ENCODE data around the gene CTNND2.

CTNND2 gene

GRCh38 chr5:11378461-11378860, 525.8 kb downstream of the CTNND2 start:
- Histone ChIP-seq H3K36me3 (ENCODE audit: control insufficient read depth in 4 of 4, insufficient read depth in 4 of 4, low read length in 3 of 4) (no peaks in the 10 kb centered on the region), H3K27ac (ENCODE audit: insufficient read depth in 1 of 2, low read depth in 1 of 2, low read length in 2 of 2, poor library complexity in 1 of 2, severe bottlenecking in 2 of 2) (no peak overlapping the region), H3K9me3 (ENCODE audit: control extremely low read depth in 1 of 5, control insufficient read depth in 4 of 5, insufficient read depth in 2 of 5, low read depth in 1 of 5, low read length in 4 of 5) (no peaks in the 10 kb centered on the region), H3K4me3 (ENCODE audit: control insufficient read depth in 1 of 7, extremely low read depth in 1 of 7, insufficient read depth in 4 of 7, low read depth in 2 of 7, low read length in 6 of 7) (no peak overlapping the region), H3K4me1 (ENCODE audit: control extremely low read depth in 1 of 4, control insufficient read depth in 4 of 4, insufficient read depth in 4 of 4, low read length in 3 of 4) (peaks cover 0 to 2% (median 0%) of the 10 kb centered on the region in 4 experiments), H3K27me3 (replicated peaks in 2 of 5; ENCODE audit: control insufficient read depth in 4 of 5, insufficient read depth in 5 of 5, low read length in 4 of 5) (peaks cover under 1 to 8% (median 7%) of the 10 kb centered on the region in 5 experiments)
- 95% methylated on average over 4 of the region's 5 CpGs for WGBS (ENCODE audit: insufficient coverage)
- ChIA-PET POLR2A (no interaction called here), CTCF (interaction anchor here (0.6 to 1.2 kb wide), 2 partner anchors 9 to 436 kb away, joined by 3 to 5 read pairs; no protein-coding TSS in a partner anchor)
- no peak for DNase-seq

DNA sequence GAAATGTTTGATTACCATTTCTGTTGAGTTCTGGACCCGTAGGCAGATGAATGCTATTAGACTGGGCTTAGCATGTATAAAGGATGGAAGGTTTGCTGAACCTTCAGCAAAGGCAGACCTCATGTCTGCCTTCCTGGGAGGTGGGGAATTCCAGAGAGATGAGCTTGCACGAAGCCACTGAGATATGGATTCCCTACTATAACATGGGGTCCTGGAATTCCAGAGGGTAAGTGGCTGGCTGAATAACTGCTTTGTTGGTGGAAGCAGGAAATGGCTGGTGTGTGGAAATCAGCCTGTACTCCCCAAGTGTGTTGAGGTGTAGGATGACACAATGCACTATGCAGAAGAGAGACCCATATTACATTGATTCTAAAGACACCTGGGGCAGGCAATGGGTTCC, 526.4 kb downstream of the CTNND2 start:
- H3K27me3 ChIP-seq (replicated peaks in 2 of 5; ENCODE audit: control insufficient read depth in 4 of 5, insufficient read depth in 5 of 5, low read length in 4 of 5), result peaks cover 0 to 6% (median 2%) of the 10 kb centered on the region in 5 experiments
- CTCF ChIA-PET, result interaction anchor here (0.6 to 1.2 kb wide), 2 partner anchors 10 to 435 kb away, joined by 3 to 5 read pairs; no protein-coding TSS in a partner anchor
- H3K36me3 ChIP-seq (ENCODE audit: control insufficient read depth in 4 of 4, insufficient read depth in 4 of 4, low read length in 3 of 4), result no peaks in the 10 kb centered on the region
- H3K27ac ChIP-seq (ENCODE audit: insufficient read depth in 1 of 2, low read depth in 1 of 2, low read length in 2 of 2, poor library complexity in 1 of 2, severe bottlenecking in 2 of 2), result no peak overlapping the region
- POLR2A ChIA-PET, result no interaction called here
- H3K9me3 ChIP-seq (ENCODE audit: control extremely low read depth in 1 of 5, control insufficient read depth in 4 of 5, insufficient read depth in 2 of 5, low read depth in 1 of 5, low read length in 4 of 5), result no peaks in the 10 kb centered on the region
- peaks cover 0 to 2% (median 0%) of the 10 kb centered on the region in 4 experiments for H3K4me1 ChIP-seq (ENCODE audit: control extremely low read depth in 1 of 4, control insufficient read depth in 4 of 4, insufficient read depth in 4 of 4, low read length in 3 of 4)
- no peak overlapping the region for H3K4me3 ChIP-seq (ENCODE audit: control insufficient read depth in 1 of 7, extremely low read depth in 1 of 7, insufficient read depth in 4 of 7, low read depth in 2 of 7, low read length in 6 of 7)
- WGBS (ENCODE audit: insufficient coverage), result 100% methylated on average over 1 of the region's 2 CpGs
- no peak for DNase-seq

DNA sequence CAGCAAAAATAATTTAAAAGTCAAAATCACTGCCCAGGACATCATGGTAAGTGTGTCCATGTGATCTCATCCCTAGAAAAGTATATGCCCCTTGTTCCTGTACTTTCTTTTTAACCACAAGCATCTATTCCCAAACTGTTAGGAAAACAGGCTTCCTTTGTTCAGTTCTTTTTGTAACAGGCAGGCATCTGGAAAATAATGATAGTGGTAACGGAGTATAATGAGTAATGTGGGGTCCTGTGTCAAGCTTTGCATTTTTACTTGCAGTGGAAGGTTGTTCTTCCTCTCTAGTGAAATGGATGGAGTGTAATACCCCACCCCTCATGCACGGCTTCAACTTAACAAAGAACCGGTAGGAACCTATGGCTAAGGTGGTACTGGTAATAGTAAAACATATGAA, 532.1 kb downstream of the CTNND2 start:
- ChIA-PET POLR2A (no interaction called here), CTCF (no interaction called here)
- Histone ChIP-seq H3K27ac (ENCODE audit: insufficient read depth in 1 of 2, low read depth in 1 of 2, low read length in 2 of 2, poor library complexity in 1 of 2, severe bottlenecking in 2 of 2) (no peak overlapping the region), H3K36me3 (ENCODE audit: control insufficient read depth in 4 of 4, insufficient read depth in 4 of 4, low read length in 3 of 4) (no peaks in the 10 kb centered on the region), H3K9me3 (ENCODE audit: control extremely low read depth in 1 of 5, control insufficient read depth in 4 of 5, insufficient read depth in 2 of 5, low read depth in 1 of 5, low read length in 4 of 5) (no peaks in the 10 kb centered on the region), H3K4me1 (ENCODE audit: control extremely low read depth in 1 of 4, control insufficient read depth in 4 of 4, insufficient read depth in 4 of 4, low read length in 3 of 4) (peaks cover 0 to 2% (median 0%) of the 10 kb centered on the region in 4 experiments), H3K4me3 (ENCODE audit: control insufficient read depth in 1 of 7, extremely low read depth in 1 of 7, insufficient read depth in 4 of 7, low read depth in 2 of 7, low read length in 6 of 7) (no peak overlapping the region), H3K27me3 (replicated peaks in 2 of 5; ENCODE audit: control insufficient read depth in 4 of 5, insufficient read depth in 5 of 5, low read length in 4 of 5) (no peaks in the 10 kb centered on the region)
- no peak for DNase-seq
- no CpG with 5 or more reads among the region's 3 CpGs for WGBS (ENCODE audit: insufficient coverage)

DNA sequence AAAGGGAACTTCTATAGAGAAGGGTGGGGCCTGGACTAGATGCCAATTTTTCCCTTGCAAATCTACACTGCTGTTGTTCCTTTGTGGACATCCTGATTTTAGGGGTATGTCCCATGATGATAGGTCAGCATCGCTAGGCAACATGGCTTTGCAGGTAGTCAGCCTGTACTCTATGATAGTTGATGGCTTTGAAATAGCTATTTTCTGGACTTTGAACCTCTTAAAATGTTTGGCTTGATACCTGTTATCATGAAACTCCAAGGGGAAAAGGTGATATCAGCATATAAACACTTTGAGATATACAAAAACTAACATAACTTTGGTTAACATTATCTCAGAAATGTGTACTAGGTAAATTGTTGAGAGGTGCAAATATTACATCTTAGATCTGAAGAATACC, 533.2 kb downstream of the CTNND2 start:
- H3K4me3 ChIP-seq (ENCODE audit: control insufficient read depth in 1 of 7, extremely low read depth in 1 of 7, insufficient read depth in 4 of 7, low read depth in 2 of 7, low read length in 6 of 7), result no peak overlapping the region
- no peaks in the 10 kb centered on the region for H3K36me3 ChIP-seq (ENCODE audit: control insufficient read depth in 4 of 4, insufficient read depth in 4 of 4, low read length in 3 of 4)
- 100% methylated on average over 1 of the region's 1 CpG for WGBS (ENCODE audit: insufficient coverage)
- no peak overlapping the region for H3K27ac ChIP-seq (ENCODE audit: insufficient read depth in 1 of 2, low read depth in 1 of 2, low read length in 2 of 2, poor library complexity in 1 of 2, severe bottlenecking in 2 of 2)
- H3K4me1 ChIP-seq (ENCODE audit: control extremely low read depth in 1 of 4, control insufficient read depth in 4 of 4, insufficient read depth in 4 of 4, low read length in 3 of 4), result no peaks in the 10 kb centered on the region
- no peaks in the 10 kb centered on the region for H3K27me3 ChIP-seq (replicated peaks in 2 of 5; ENCODE audit: control insufficient read depth in 4 of 5, insufficient read depth in 5 of 5, low read length in 4 of 5)
- no peaks in the 10 kb centered on the region for H3K9me3 ChIP-seq (ENCODE audit: control extremely low read depth in 1 of 5, control insufficient read depth in 4 of 5, insufficient read depth in 2 of 5, low read depth in 1 of 5, low read length in 4 of 5)
- ChIA-PET CTCF (no interaction called here), POLR2A (no interaction called here)
- no peak for DNase-seq

DNA sequence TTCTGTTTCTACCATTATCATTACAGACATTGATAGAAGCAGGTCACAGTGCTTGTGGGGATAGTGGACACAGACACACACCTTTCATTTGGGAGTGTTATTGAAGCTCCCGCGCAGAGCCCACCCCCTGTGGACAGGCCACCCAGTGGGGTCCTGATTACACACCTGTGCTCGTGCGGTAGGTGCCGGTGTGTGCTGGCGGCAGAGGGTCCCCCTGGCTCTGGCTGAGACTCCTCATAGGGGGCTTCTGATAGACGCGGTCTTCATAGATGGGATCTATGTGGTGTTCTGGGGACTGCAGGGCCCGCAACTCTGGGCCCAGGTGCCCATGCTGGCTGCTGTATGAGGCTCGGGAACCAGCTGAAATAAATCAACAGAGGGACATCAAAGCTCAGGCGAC, 539.7 kb downstream of the CTNND2 start:
- Histone ChIP-seq H3K4me3 (ENCODE audit: control insufficient read depth in 1 of 7, extremely low read depth in 1 of 7, insufficient read depth in 4 of 7, low read depth in 2 of 7, low read length in 6 of 7) (no peak overlapping the region), H3K27me3 (replicated peaks in 2 of 5; ENCODE audit: control insufficient read depth in 4 of 5, insufficient read depth in 5 of 5, low read length in 4 of 5) (peaks cover 0 to 2% (median 0%) of the 10 kb centered on the region in 5 experiments), H3K9me3 (ENCODE audit: control extremely low read depth in 1 of 5, control insufficient read depth in 4 of 5, insufficient read depth in 2 of 5, low read depth in 1 of 5, low read length in 4 of 5) (no peaks in the 10 kb centered on the region), H3K36me3 (ENCODE audit: control insufficient read depth in 4 of 4, insufficient read depth in 4 of 4, low read length in 3 of 4) (no peaks in the 10 kb centered on the region), H3K27ac (ENCODE audit: insufficient read depth in 1 of 2, low read depth in 1 of 2, low read length in 2 of 2, poor library complexity in 1 of 2, severe bottlenecking in 2 of 2) (no peak overlapping the region), H3K4me1 (ENCODE audit: control extremely low read depth in 1 of 4, control insufficient read depth in 4 of 4, insufficient read depth in 4 of 4, low read length in 3 of 4) (no peaks in the 10 kb centered on the region)
- ChIA-PET POLR2A (no interaction called here), CTCF (interaction anchor here (0.6 to 1.3 kb wide), 2 partner anchors 20 to 500 kb away, joined by 3 read pairs; no protein-coding TSS in a partner anchor)
- 98% methylated on average over 9 of the region's 11 CpGs for whole genome bisulfite sequencing (ENCODE audit: insufficient coverage)
- DNase-seq, result no peak

DNA sequence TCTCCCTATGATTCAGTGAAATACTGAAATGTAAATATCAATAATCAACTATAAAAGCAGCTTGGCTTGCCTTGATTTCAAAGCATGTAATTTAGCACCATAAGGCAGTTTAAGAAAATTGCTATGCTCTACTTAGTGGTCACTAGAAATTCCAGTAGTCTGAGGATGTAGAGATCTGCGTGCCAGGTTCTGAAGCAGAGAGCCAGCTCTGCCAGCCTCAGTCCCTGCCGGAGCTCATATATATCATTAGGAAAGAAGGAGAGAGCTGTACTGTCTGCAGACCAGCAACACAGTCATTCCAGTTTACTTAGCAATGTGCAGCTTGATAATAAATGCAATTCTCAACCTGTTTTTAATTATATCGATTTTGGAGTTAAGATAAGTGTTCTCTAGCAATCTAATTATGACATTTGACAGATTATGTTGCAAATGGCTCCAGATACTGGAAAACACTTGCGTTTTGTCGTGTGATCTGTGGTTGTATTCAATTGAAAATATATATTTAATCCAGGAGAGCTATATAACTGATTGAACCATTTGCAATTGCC, 540.5 kb downstream of the CTNND2 start:
- CTCF ChIA-PET, result interaction anchor here (0.6 to 2.2 kb wide), 3 partner anchors 13 to 500 kb away, joined by 3 to 4 read pairs (median 3); no protein-coding TSS in a partner anchor
- peaks cover 0 to 2% (median 0%) of the 10 kb centered on the region in 5 experiments for H3K27me3 ChIP-seq (replicated peaks in 2 of 5; ENCODE audit: control insufficient read depth in 4 of 5, insufficient read depth in 5 of 5, low read length in 4 of 5)
- no peak overlapping the region for H3K27ac ChIP-seq (ENCODE audit: insufficient read depth in 1 of 2, low read depth in 1 of 2, low read length in 2 of 2, poor library complexity in 1 of 2, severe bottlenecking in 2 of 2)
- H3K36me3 ChIP-seq (ENCODE audit: control insufficient read depth in 4 of 4, insufficient read depth in 4 of 4, low read length in 3 of 4), result no peaks in the 10 kb centered on the region
- POLR2A ChIA-PET, result no interaction called here
- H3K4me1 ChIP-seq (ENCODE audit: control extremely low read depth in 1 of 4, control insufficient read depth in 4 of 4, insufficient read depth in 4 of 4, low read length in 3 of 4), result no peaks in the 10 kb centered on the region
- WGBS (ENCODE audit: insufficient coverage), result 95% methylated on average over 3 of the region's 5 CpGs
- no peak overlapping the region for H3K4me3 ChIP-seq (ENCODE audit: control insufficient read depth in 1 of 7, extremely low read depth in 1 of 7, insufficient read depth in 4 of 7, low read depth in 2 of 7, low read length in 6 of 7)
- DNase-seq, result no peak
- no peaks in the 10 kb centered on the region for H3K9me3 ChIP-seq (ENCODE audit: control extremely low read depth in 1 of 5, control insufficient read depth in 4 of 5, insufficient read depth in 2 of 5, low read depth in 1 of 5, low read length in 4 of 5)

GRCh38 chr5:11361768-11362167, 542.5 kb downstream of the CTNND2 start:
- no peak overlapping the region for H3K27ac ChIP-seq (ENCODE audit: insufficient read depth in 1 of 2, low read depth in 1 of 2, low read length in 2 of 2, poor library complexity in 1 of 2, severe bottlenecking in 2 of 2)
- no peaks in the 10 kb centered on the region for H3K9me3 ChIP-seq (ENCODE audit: control extremely low read depth in 1 of 5, control insufficient read depth in 4 of 5, insufficient read depth in 2 of 5, low read depth in 1 of 5, low read length in 4 of 5)
- CTCF ChIA-PET, result no interaction called here
- H3K27me3 ChIP-seq (replicated peaks in 2 of 5; ENCODE audit: control insufficient read depth in 4 of 5, insufficient read depth in 5 of 5, low read length in 4 of 5), result peaks cover 0 to 2% (median 0%) of the 10 kb centered on the region in 5 experiments
- WGBS (ENCODE audit: insufficient coverage), result 100% methylated on average over 2 of the region's 4 CpGs
- POLR2A ChIA-PET, result no interaction called here
- H3K36me3 ChIP-seq (ENCODE audit: control insufficient read depth in 4 of 4, insufficient read depth in 4 of 4, low read length in 3 of 4), result no peaks in the 10 kb centered on the region
- H3K4me1 ChIP-seq (ENCODE audit: control extremely low read depth in 1 of 4, control insufficient read depth in 4 of 4, insufficient read depth in 4 of 4, low read length in 3 of 4), result no peaks in the 10 kb centered on the region
- no peak for DNase-seq
- H3K4me3 ChIP-seq (ENCODE audit: control insufficient read depth in 1 of 7, extremely low read depth in 1 of 7, insufficient read depth in 4 of 7, low read depth in 2 of 7, low read length in 6 of 7), result no peak overlapping the region

All from common myeloid progenitor, CD34-positive (primary cell).